CD14-positive monocyte (primary cell): ENCODE data around the gene PXDN. TPM values are rescaled to one million over a fixed set of nuclear protein-coding genes. Genes with fewer than 3 reads are reported as not detected.

Source experiments
- DNase-seq, 3 donors: peaks; one replicate each; pipeline ENCODE4 v3.0.0-alpha.2; 2011 to 2022
- H2AFZ ChIP-seq: 2 replicates; pipeline ENCODE4 v1.6.0; 2012; ENCODE audit warnings: mild to moderate bottlenecking, low read depth, low read length, inconsistent platforms; ENCODE audit not compliant: insufficient read depth, poor library complexity, severe bottlenecking
- H3K27ac ChIP-seq, 2 donors: 1 replicate in 1 of 2; 2 replicates in 1 of 2; pipeline ENCODE4 v1.5.1; 2012 to 2013; ENCODE audit warnings: low read length in 2 of 2, control low read depth in 1 of 2, inconsistent platforms in 1 of 2, low read depth in 1 of 2, mild to moderate bottlenecking in 1 of 2
- H3K27me3 ChIP-seq, 2 donors: one replicate each; pipeline versions ENCODE4 v1.6.0 to v1.6.1; 2011 to 2013; ENCODE audit warnings: low read length in 2 of 2; ENCODE audit not compliant: control insufficient read depth in 2 of 2, insufficient read depth in 2 of 2
- H3K36me3 ChIP-seq, 2 donors: replicated peaks in 1 of 2; 1 replicate in 1 of 2; 2 replicates in 1 of 2; pipeline versions ENCODE4 v1.5.1 to v1.6.1; 2012 to 2013; ENCODE audit warnings: low read length in 2 of 2, control low read depth in 1 of 2, inconsistent platforms in 1 of 2, mild to moderate bottlenecking in 1 of 2; ENCODE audit not compliant: insufficient read depth in 2 of 2, control insufficient read depth in 1 of 2
- H3K4me1 ChIP-seq, 2 donors: 1 replicate in 1 of 2; 2 replicates in 1 of 2; pipeline versions ENCODE4 v1.5.1 to v1.6.1; 2012 to 2013; ENCODE audit warnings: low read length in 2 of 2, control low read depth in 1 of 2, inconsistent platforms in 1 of 2, mild to moderate bottlenecking in 1 of 2, moderate library complexity in 1 of 2; ENCODE audit not compliant: insufficient read depth in 2 of 2, control insufficient read depth in 1 of 2
- H3K4me2 ChIP-seq: replicated peaks from 2 replicates; pipeline ENCODE3; 2012; ENCODE audit warnings: low read length, moderate library complexity, mild to moderate bottlenecking; ENCODE audit not compliant: poor library complexity, severe bottlenecking; ENCODE audit errors: extremely low read depth
- H3K4me3 ChIP-seq, 3 experiments: fragments of 200-600 bp in 1 of 3; sonication (generic) in 1 of 3; replicated peaks in 1 of 3; 1 replicate in 2 of 3; 2 replicates in 1 of 3; pipeline ENCODE4 v1.5.1; 2011 to 2013; ENCODE audit warnings: low read length in 3 of 3, mild to moderate bottlenecking in 3 of 3, control low read depth in 2 of 3, low read depth in 2 of 3, inconsistent platforms in 1 of 3, moderate library complexity in 1 of 3
- H3K79me2 ChIP-seq: 2 replicates; pipeline ENCODE4 v1.6.0; 2012; ENCODE audit warnings: mild to moderate bottlenecking, control low read depth, inconsistent platforms, low read length, moderate library complexity; ENCODE audit not compliant: insufficient read depth
- H3K9ac ChIP-seq: 2 replicates; pipeline ENCODE4 v1.6.0; 2017; ENCODE audit warnings: low read length, mild to moderate bottlenecking; ENCODE audit not compliant: insufficient read depth, poor library complexity, severe bottlenecking
- H3K9me3 ChIP-seq, 2 donors: replicated peaks in 1 of 2; 1 replicate in 1 of 2; 2 replicates in 1 of 2; pipeline versions ENCODE4 v1.5.1 to v1.6.1; 2012 to 2013; ENCODE audit warnings: low read length in 2 of 2, control low read depth in 1 of 2; ENCODE audit not compliant: control insufficient read depth in 1 of 2, insufficient read depth in 1 of 2
- H4K20me1 ChIP-seq: 2 replicates; pipeline ENCODE4 v1.6.0; 2012; ENCODE audit warnings: mild to moderate bottlenecking, low read length, control low read depth, moderate library complexity; ENCODE audit not compliant: insufficient read depth
- H3K27ac Mint-ChIP-seq, 7 donors: one replicate each; pipeline ENCODE4 v1.8.0; 2020; ENCODE audit warnings: mild to moderate bottlenecking in 7 of 7, mixed read lengths in 7 of 7, moderate library complexity in 6 of 7, inconsistent platforms in 2 of 7
- H3K27me3 Mint-ChIP-seq, 3 donors: one replicate each; pipeline ENCODE4 v1.8.0; 2021 to 2022; ENCODE audit warnings: low read depth in 3 of 3, mild to moderate bottlenecking in 3 of 3, mixed read lengths in 3 of 3, moderate library complexity in 3 of 3, inconsistent platforms in 1 of 3
- H3K36me3 Mint-ChIP-seq, 2 donors: one replicate each; pipeline ENCODE4 v1.8.0; 2020; ENCODE audit warnings: mixed read lengths in 2 of 2, inconsistent platforms in 1 of 2, mild to moderate bottlenecking in 1 of 2
- H3K4me1 Mint-ChIP-seq: one replicate; pipeline ENCODE4 v1.8.0; 2020; ENCODE audit warnings: mild to moderate bottlenecking, mixed read lengths
- H3K4me3 Mint-ChIP-seq, 2 donors: one replicate each; pipeline ENCODE4 v1.8.0; 2020; ENCODE audit warnings: mild to moderate bottlenecking in 2 of 2, mixed read lengths in 2 of 2, moderate library complexity in 1 of 2
- H3K9me3 Mint-ChIP-seq, 7 donors: one replicate each; pipeline ENCODE4 v1.8.0; 2020 to 2022; ENCODE audit warnings: mixed read lengths in 7 of 7, mild to moderate bottlenecking in 6 of 7, moderate library complexity in 6 of 7, inconsistent platforms in 2 of 7
- WGBS: methylation state at CpG from one replicate; pipeline ENCODE4 v1.1.5; 2013; ENCODE audit warnings: missing lambda C conversion rate; ENCODE audit not compliant: insufficient coverage; 5-methylcytosine and 5-hydroxymethylcytosine counted together
- intact Hi-C, 2 donors: fragments of 100-400 bp; cut with micrococcal nuclease; formaldehyde crosslinking; loops; one replicate each; pipeline versions ENCODE4 v1.15.0 to v1.15.1; 2023
- polyA plus RNA-seq, 3 donors: library from polyadenylated mRNA; depleted of rRNA in 1 of 3; unstranded in 2 of 3; stranded (reverse) in 1 of 3; fragments of 300-500 nt in 2 of 3; fragments of >200 nt in 1 of 3; fragmentation: Illumina TruSeq in 2 of 3; gene quantifications; 1 replicate in 2 of 3; 2 replicates in 1 of 3; pipeline ENCODE4 v1.2.3, GENCODE V29; 2012 to 2021
- TF ChIP-seq, protein P1 (sequence below): fragments of 200-600 bp; IDR thresholded peaks from one replicate; pipeline ENCODE4 v1.8.0; 2022; ENCODE audit warnings: antibody characterized with exemption, mild to moderate bottlenecking

PXDN gene
- polyA plus RNA-seq, 3 donors, result not detected

DNA sequence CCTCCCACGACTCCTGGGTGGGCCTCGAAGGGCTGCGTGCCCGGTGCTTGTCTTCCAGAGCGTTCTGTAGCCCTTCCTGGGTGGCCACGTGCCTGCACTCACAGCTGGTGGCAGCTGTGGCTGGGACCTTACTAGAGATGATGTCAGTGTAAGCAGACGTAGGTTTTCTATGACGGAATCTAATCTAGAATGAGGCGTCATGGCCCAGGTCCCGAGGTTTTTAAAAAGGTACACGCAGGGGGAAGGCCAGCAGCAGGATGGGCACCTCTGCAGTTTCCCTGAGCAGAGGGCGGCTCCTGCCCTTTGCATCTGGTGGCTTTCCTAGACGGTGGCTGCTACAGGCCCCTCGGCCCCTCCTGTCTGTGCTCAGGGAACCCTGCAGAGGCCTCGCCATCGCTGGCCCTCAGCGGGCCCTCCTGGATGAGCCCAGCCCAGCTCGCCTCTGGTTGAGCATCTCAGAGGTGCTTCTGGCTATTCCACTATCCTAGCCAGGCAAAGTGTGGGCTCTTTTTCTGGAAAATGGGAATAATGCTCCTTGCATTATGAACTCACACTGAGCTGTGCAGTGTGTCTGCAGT is 49.6 kb upstream of the PXDN start:
- peaks cover 0 to 10% (median 0%) of the 10 kb centered on the region in 7 donors for H3K9me3 Mint-ChIP-seq
- DNase-seq, result no peak
- intact Hi-C loops, result no loop called here
- no peaks in the 10 kb centered on the region for H3K36me3 Mint-ChIP-seq
- H3K27me3 ChIP-seq, result no peaks in the 10 kb centered on the region
- no peak overlapping the region for H3K27ac ChIP-seq
- no peaks in the 10 kb centered on the region for H4K20me1 ChIP-seq
- H3K27me3 Mint-ChIP-seq, result peaks cover 2 to 13% (median 8%) of the 10 kb centered on the region in 3 donors
- H2AFZ ChIP-seq, result no peak overlapping the region
- peaks cover 0 to 6% of the 10 kb centered on the region in 2 donors for H3K9me3 ChIP-seq
- no peaks in the 10 kb centered on the region for H3K4me1 Mint-ChIP-seq
- no peak overlapping the region for H3K4me2 ChIP-seq
- no peaks in the 10 kb centered on the region for H3K79me2 ChIP-seq
- TF ChIP-seq, protein P1, sequence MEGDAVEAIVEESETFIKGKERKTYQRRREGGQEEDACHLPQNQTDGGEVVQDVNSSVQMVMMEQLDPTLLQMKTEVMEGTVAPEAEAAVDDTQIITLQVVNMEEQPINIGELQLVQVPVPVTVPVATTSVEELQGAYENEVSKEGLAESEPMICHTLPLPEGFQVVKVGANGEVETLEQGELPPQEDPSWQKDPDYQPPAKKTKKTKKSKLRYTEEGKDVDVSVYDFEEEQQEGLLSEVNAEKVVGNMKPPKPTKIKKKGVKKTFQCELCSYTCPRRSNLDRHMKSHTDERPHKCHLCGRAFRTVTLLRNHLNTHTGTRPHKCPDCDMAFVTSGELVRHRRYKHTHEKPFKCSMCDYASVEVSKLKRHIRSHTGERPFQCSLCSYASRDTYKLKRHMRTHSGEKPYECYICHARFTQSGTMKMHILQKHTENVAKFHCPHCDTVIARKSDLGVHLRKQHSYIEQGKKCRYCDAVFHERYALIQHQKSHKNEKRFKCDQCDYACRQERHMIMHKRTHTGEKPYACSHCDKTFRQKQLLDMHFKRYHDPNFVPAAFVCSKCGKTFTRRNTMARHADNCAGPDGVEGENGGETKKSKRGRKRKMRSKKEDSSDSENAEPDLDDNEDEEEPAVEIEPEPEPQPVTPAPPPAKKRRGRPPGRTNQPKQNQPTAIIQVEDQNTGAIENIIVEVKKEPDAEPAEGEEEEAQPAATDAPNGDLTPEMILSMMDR, result no peak
- H3K4me3 ChIP-seq, result no peak overlapping the region
- no peaks in the 10 kb centered on the region for H3K4me1 ChIP-seq
- H3K4me3 Mint-ChIP-seq, result no peak overlapping the region
- no peaks in the 10 kb centered on the region for H3K36me3 ChIP-seq
- no peak overlapping the region for H3K9ac ChIP-seq
- H3K27ac Mint-ChIP-seq, result no peak overlapping the region
- 93% methylated on average over 18 of the region's 18 CpGs for WGBS

DNA sequence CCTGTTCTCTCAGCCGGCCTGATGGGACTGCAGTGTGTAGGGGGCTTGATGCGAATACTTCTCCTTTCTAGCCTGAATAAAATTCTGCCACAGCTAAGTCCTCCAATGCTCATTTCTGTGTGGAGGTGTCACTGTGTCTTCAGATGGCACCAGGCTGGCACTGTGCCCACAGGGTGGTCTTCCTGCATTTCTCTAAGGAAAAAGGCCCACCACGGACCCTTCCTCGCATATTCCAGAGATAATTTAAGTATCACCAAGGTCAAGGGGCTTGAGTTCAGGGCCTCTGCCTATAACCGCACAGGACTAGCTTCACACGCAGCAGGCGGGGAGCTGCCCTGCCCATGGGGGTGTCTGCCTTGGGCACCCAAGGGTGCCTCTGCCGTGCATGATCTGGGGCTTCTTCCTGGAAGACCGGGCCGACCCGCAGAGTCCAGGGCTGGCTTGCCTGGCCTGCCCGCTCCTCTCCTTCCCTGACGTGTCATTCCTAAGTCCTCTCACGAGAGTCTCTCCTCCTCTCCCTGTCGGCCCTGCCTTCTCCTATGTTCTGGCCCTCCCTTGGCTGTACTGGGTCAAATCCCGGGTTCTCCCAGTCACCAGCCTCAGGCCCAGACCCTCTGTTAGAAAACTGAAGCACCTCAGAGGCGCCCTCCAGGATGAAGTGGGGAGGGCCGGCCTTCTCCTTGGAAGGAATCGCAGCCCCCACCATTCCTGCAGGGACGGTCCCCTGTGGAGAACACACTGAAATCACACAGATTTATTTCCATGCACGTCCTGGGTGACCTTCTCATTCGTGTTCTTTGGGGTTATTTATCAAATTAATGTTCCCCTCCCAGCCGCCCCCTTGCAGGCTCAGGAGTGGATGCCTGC is 48.9 kb upstream of the PXDN start:
- intact Hi-C loops, result no loop called here
- H3K27me3 Mint-ChIP-seq, result peaks cover 2 to 9% (median 4%) of the 10 kb centered on the region in 3 donors
- no peak for DNase-seq
- H3K4me3 Mint-ChIP-seq, result no peak overlapping the region
- Histone ChIP-seq H3K36me3 (no peaks in the 10 kb centered on the region), H3K9me3 (peaks cover 0 to 1% of the 10 kb centered on the region in 2 donors), H2AFZ (no peak overlapping the region), H3K4me1 (no peaks in the 10 kb centered on the region), H3K4me2 (no peak overlapping the region), H3K27ac (no peak overlapping the region), H3K4me3 (no peak overlapping the region), H4K20me1 (no peaks in the 10 kb centered on the region), H3K27me3 (no peaks in the 10 kb centered on the region), H3K79me2 (no peaks in the 10 kb centered on the region), H3K9ac (no peak overlapping the region)
- WGBS, result 96% methylated on average over 16 of the region's 23 CpGs
- H3K9me3 Mint-ChIP-seq, result peaks cover 0 to 10% (median 1%) of the 10 kb centered on the region in 7 donors
- TF ChIP-seq, protein P1, result no peak
- no peaks in the 10 kb centered on the region for H3K4me1 Mint-ChIP-seq
- H3K27ac Mint-ChIP-seq, result no peak overlapping the region
- H3K36me3 Mint-ChIP-seq, result no peaks in the 10 kb centered on the region
